HL-60/S4 (cell line): ENCODE measurements around the gene RALGAPA2.

Source experiments
- in situ Hi-C: fragments of 300-500 bp; cut with MboI; formaldehyde crosslinking; loops from 2 replicates; pipeline ENCODE4 v1.14.3; 2022; ENCODE audit warnings: low sequenced_read_pairs

The RALGAPA2 gene

DNA sequence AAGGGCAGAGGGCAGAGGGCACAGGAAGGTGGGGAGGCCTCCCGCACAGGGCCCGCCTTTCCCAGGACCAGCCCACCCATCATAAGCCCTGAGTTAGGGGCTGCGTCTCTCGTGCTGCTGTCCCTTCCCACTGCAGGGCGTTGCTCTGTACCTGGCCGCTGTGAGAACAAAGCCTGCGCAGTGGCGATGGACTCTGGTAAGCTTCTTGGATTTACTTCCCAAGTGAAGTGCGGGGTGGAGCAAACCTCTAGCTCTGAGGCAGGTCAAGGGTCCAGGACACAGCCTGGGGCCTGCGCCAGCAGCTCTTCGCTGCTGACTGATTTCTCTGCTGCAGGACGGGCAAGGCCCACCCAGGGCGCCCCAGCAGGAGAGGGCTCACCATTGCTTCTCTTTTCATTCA, 320.7 kb downstream of the RALGAPA2 start:
- in situ Hi-C loops: no loop called here

DNA sequence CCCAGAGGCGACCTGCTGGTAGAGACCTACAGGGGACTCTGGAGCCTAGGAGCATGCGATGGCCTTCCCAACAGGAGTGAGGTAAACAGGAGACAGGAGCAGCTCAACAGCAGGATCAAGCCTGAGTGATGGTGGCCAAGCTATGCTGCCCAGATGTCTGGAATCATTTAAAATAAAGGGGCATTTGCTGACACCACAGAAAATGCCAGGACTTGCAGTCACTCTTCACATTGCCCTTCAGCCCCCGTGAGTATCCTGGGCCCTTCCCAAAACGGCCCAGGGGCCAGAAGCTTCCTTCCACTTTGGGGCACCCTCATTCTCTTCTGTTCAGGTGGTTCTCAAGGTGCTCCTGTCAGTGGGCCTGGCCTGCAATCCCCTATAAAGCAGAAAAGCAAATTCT, 321.3 kb downstream of the RALGAPA2 start:
- in situ Hi-C loops: no loop called here

DNA sequence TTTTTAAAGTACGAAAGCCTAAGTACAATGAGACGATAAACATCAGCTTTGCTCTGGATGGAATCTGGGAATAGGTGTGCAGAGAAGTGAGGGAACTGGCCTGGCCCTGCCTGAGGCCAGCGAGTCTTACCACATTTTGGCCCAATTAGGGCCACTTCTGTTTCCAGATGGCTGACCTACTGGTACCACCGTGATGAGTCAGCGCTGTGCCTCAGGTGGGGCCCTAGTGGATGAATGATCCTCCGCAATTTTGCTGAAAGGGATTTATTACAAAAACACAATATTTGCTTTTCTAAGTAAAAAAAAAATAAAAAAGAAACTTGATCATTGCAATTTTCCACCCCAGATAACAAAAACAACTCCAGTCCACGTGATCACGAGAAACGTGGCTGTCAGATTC, 322.1 kb downstream of the RALGAPA2 start:
- in situ Hi-C loops: no loop called here

DNA sequence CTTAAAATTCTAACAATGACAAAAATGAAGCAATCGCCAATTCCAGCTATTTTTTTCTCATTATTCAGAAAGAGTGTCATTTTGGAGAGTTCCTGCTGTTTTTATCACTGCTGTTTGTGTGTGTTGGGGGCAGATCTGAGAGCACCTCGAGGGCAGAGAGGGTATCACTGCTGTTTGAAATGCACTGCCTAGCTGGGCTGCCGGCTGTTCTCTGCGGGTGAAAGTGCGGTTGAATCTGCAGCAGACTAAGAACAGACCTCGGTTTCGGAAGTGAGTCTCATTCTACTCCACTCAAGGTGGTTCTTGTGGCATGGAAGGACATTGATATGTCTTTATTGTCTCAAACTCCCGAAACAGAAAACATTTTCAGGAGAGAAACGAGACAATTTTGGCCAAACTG, 326.3 kb downstream of the RALGAPA2 start:
- in situ Hi-C loops: no loop called here

DNA sequence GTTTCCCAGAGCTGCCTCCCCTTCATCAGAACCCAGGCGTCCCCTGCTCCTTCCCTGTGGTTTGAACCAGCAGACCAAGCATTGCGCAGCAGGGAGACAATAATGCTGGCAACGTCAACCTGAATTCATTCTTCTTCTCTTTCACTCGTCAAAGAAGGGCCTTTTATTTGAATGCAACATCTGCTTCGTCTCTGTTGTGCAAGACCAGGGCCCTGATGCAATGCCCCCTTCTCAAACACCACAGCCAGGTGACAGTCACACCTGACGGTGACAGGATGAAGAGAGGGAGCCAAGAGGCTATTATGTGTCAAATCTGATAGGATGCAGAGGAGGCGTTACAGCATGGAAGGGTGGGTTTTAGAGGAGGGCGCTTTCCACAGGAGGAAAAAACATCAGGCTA, 336.6 kb downstream of the RALGAPA2 start:
- in situ Hi-C loops: no loop called here

DNA sequence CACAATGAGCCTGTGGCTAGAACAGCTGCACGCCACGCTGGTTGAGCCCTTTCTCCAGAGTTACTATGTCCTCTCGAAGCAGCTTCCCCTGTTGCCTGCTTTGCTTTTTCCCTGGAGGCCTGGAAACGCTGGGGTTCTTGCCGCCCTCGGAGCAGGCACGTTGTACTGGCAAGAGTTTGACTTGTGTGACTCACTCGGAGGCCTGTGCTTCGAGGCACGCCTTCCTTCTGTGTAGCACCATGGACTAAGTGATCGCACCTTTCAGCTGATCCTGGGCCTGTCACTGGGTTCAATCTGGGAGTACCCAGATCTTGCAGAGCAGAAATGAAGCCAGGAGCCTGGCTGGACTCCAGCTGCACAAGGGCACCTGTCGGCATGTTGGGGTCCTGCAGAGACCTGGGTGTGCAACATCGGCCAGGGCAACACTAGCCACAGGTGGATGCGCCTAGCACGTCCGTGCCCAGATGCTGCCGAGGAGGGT, 339.3 kb downstream of the RALGAPA2 start:
- in situ Hi-C loops: loop anchor here (25.0 kb wide), 1 partner anchor 189 kb away; no protein-coding TSS in a partner anchor

DNA sequence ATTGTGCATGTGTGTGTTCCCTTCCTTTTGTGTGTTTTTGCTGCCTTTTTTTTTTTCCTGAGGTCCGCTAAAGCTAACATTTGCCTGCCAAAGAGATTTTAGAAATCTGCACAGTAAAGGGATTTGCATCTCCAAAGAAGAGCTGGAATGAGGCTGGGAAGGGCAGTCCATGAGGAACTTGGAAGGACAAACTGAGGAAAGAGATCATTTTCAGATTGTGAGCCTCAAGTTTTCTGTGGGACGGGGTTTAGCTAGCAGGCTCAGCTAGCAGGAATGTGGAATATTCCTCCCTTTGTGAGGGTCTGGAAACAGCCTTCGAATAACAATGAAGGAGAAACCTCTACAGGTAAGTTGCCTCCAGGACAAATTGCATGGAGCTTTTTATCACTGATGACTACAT, 340.8 kb downstream of the RALGAPA2 start:
- in situ Hi-C loops: loop anchor here (25.0 kb wide), 1 partner anchor 191 kb away; no protein-coding TSS in a partner anchor

DNA sequence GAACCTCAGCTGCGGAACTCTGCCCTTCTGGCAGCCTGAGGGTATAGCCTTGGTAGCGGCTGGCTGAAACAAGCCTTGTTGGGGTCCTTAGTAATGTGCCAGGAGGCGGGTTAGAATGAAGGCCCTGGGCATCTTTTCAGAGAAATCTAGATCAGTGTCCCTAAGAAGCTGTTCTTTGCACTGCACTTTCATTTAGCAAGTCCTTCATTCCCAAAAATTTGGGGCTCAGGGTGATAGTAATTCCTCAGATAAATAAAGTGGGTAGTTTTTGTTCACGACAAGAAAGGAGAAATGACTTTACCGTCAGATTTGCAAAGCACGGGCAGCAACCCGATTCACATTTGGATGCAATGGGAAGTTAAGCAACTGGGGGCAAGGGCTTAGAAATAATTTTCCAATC, 341.4 kb downstream of the RALGAPA2 start:
- in situ Hi-C loops: loop anchor here (25.0 kb wide), 1 partner anchor 191 kb away; no protein-coding TSS in a partner anchor

DNA sequence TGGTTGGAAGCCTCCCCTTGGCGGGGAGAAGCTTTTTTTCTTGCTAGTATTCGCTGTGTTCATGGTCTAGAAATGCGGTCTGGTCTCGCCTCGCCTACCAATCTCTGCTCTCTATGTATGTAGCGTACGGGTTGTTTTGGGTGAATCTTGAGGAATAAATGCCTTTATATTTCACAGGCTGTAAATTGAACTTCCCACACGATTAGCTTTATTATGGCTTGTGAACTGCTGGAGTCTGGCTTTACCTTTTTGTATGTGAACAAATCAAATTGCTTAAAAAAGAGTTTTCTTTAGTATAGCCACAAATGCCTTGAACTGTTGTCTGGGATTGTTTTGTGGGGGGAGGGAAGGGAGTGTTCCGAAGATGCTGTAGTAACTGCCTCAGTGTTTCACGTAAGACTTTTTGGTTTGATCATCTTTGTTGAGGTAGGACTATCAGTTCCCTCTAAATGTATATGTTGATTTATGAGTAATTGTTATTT, 342.3 kb downstream of the RALGAPA2 start:
- in situ Hi-C loops: loop anchor here (25.0 kb wide), 1 partner anchor 192 kb away; no protein-coding TSS in a partner anchor

DNA sequence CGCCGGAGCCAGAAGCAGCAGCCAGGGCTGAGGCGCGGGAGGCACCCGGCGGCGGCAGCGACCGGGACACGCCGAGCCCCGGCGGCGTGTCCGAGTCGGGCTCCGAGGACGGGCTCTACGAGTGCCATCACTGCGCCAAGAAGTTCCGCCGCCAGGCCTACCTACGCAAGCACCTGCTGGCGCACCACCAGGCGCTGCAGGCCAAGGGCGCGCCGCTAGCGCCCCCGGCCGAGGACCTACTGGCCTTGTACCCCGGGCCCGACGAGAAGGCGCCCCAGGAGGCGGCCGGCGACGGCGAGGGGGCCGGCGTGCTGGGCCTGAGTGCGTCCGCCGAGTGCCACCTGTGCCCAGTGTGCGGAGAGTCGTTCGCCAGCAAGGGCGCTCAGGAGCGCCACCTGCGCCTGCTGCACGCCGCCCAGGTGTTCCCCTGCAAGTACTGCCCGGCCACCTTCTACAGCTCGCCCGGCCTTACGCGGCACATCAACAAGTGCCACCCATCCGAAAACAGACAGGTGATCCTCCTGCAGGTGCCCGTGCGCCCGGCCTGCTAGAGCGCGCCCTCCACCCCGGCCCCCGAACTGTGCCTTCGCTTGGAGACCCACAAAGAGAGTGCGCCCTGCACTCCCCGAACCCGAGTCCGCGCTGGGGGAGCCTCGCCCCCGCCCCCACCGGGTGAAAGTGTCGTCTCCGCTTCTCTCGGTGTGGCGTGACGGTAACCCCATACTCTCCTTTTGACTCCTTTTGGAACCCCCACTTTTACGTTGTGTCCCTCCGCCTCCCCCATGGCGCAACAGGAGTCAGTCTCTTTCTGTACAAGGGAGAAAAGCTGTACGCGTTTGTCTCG, 343.0 kb downstream of the RALGAPA2 start:
- in situ Hi-C loops: loop anchor here (25.0 kb wide), 1 partner anchor 193 kb away; no protein-coding TSS in a partner anchor

DNA sequence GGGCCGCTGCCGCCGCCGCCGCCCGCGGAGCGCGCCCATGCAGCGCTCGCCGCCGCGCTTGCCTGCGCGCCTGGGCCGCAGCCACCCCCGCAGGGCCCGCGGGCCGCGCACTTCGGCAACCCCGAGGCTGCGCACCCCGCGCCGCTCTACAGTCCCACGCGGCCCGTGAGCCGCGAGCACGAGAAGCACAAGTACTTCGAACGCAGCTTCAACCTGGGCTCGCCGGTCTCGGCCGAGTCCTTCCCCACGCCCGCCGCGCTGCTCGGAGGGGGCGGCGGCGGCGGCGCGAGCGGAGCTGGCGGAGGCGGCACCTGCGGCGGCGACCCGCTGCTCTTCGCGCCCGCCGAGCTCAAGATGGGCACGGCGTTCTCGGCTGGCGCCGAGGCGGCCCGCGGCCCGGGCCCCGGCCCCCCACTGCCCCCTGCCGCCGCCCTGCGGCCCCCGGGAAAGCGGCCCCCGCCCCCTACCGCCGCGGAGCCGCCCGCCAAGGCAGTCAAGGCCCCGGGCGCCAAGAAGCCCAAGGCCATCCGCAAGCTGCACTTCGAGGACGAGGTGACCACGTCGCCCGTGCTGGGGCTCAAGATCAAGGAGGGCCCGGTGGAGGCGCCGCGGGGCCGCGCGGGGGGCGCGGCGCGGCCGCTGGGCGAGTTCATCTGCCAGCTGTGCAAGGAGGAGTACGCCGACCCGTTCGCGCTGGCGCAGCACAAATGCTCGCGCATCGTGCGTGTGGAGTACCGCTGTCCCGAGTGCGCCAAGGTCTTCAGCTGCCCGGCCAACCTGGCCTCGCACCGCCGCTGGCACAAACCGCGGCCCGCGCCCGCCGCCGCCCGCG, 343.8 kb downstream of the RALGAPA2 start:
- in situ Hi-C loops: loop anchor here (25.0 kb wide), 1 partner anchor 194 kb away; no protein-coding TSS in a partner anchor

DNA sequence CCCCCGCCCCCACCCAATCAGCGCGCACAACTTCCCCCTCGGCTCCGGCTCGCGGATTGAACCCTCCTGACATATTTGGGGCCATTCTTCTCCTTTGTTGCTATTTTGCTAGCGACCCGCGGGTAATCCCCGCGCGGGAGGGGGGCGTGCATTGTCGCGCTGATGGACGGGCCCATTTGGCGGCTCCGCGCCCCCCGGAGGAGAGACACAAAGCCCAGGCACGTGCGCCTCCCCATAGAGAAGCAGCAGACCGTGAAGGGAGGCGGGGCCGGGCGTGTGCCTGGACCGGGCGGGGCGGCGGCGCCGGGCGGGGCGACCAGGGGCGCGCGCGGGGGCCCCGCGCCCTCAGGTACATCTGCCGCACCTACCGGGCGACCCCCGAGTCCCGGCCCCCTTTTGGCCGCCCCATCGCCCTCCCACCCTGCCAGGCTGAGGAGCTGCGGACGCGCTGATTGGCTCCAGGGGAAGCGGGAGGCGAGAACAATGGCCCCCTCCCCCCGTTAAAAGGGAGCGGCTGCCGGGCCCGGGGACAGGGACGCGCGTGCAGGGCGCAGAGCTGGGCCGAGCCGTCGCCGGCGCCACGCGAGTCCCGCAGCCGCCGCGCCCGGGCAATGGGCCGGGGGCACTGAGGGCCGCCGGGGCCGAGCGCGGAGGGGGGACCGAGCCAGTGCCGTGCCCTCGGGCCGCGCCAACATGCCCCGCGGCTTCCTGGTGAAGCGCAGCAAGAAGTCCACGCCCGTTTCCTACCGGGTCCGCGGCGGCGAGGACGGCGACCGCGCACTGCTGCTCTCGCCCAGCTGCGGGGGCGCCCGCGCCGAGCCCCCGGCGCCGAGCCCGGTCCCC, 344.6 kb downstream of the RALGAPA2 start, which contains the start of gene INSM1:
TSS of gene INSM1 (plus strand) at position 530 of the 843 bp plus-strand sequence. CDS start at position 694, 164 bp downstream.
- in situ Hi-C loops: loop anchor here (25.0 kb wide), 1 partner anchor 195 kb away; no protein-coding TSS in a partner anchor

DNA sequence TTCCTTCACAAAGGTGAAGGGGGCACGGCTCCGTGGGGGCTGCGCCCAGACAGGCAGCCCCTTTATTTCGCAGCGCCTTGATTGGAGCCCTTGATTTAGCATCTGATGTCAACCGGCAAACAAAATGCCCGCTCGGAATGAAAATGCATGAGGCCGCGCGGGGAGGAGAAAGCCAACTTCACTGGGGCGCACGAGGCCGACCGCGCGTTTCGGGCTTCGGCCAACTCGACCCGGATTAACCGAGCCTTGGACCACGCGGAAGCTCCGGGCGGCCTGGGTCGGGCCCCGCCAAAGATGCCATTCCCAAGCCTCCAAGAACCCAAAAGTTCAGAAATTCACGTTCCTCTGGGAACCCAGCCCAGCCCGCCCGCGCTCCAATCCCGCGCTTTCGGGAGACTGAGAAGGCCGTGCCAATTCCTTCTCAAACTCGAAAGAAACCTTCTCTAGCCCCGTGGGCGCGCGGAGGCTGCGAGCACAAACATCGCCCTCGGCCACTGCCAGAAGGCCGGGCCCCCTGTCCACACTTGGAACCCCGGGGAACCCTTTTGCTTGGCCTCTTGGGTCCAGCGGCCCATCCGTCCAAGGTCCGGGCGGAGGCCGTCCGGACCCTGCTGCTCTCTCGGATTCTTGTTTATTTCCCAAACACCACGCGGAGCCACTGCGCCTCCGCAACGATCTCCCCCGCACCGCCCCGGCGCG, 345.4 kb downstream of the RALGAPA2 start:
- in situ Hi-C loops: loop anchor here (25.0 kb wide), 1 partner anchor 195 kb away; no protein-coding TSS in a partner anchor

DNA sequence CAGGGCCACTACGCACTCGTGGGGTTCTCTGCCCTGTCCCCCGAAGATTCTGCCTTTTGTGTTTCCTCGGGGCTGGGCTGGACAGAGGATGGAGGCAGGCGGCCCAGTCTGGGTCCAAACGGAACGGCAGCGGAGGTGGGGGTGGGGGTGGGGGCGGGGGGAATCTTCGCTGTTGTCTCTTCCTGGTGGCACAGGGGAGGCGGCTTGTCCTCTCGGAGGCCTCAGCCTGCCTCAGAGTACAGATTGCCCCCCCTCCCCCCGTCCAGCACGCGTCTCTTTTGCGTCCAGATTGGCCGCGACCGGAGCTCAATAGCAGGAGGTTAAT, 345.9 kb downstream of the RALGAPA2 start:
- in situ Hi-C loops: loop anchor here (25.0 kb wide), 1 partner anchor 196 kb away; no protein-coding TSS in a partner anchor

DNA sequence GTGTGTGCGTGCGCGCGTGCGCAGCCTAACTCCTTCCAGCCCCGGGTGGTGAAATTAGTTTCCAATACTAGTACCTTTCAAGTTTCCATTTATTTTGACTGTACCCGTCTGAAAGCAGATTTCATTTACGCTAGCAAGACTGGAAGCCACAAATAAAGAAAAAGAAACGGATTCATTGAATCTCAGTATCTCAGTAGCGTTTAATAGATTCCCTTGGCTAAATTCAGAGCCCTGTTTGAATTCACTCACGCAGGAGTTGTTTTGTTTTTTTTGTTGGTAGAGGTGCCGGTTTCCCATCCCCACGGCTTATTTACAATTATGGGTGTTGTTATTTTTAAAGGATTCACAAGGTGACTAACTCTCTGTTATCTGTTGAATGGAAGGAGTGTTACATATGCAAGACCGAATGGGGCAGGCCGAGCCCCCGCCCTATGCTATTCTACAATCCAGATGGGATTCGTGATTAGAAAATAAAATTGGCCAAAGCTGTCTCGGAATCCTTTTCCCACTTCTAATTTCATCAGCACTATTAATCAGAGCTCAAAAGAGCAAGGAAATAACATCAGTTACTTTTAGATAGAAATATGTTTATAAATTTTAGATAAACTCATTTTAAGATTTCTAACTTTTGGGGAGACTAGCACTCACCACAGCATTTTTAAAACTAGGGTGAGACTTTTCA, 346.8 kb downstream of the RALGAPA2 start:
- in situ Hi-C loops: loop anchor here (25.0 kb wide), 1 partner anchor 197 kb away; no protein-coding TSS in a partner anchor

DNA sequence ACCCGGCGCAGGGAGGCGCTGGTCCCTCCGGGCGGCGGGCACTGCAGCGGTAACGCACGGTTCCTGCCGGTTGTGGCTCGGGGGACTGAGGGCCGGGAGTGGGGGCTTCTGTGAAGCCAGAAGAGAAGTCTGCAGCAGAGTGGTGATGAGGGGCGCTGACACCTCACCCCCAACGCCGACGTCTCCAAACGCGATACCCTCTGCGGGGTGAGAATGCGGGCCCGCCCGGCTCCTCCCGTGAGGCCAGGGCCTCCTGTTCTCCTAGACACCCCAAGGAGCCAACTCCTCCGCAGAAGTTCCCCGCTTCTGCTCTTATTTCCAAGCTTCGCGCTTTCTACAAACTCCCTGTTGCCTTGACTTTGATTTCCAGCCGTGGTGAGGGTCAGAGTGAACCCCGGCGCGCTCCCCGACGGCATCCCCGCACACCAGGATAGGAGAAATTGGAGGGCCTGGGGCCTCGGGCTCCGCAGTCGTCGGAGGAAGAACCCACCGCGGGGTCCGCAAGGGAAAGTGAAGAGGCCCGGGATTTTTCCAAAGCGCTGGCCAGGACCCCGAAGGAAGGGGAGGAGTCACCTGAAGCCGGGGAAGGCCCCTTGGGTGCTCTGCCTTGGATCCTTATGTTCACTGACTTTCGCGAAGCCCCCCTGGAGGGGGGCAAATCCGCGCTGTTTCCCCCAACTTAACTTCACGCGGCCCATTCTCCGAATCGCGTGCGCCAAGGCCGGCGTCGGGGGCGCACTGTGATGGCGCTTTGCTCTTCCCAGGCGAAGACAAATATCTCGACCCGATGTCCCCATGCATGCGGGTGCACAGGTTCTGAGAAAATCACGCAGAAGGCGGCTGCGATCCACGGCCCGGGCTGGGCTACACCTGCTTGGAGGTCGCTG, 347.6 kb downstream of the RALGAPA2 start:
- in situ Hi-C loops: loop anchor here (25.0 kb wide), 1 partner anchor 197 kb away; no protein-coding TSS in a partner anchor

DNA sequence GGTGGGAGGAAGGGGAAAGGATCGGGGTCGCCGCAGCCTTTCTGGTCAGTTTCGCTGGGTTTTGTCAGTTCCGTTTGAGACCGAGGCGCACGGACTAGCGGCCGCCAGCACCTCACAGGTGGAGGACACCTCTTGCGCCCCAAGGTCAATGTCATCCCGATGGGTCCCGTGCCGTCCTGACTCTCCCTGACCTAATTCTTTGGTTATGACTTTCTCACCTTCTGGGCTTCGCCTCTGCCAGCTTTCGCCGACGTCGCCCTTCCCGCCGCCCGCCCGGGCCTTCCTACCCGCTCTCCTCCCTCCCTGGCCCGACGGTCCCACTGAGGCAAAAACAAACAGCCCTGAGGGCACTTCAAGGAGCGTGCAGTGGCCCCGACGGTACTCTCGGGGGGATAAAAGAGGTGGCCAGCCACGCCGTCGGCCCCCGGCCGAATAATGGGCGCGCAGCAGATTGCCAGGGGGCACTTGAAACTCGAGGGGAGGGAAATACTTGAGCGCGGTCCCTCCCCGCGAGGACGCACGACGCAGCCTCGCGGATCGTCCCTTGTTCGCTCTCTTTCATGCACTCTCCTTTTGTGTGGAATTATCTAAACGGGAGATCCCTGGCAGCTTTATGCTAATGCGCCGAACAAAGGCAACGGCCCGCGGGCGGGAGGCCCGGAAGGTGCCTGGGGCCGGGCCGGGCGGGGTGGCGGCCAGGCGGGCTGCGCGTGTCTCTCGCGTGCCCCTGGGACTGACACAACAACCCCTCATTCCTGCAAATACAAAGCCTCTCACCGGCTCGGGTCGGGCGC, 348.4 kb downstream of the RALGAPA2 start:
- in situ Hi-C loops: loop anchor here (25.0 kb wide), 1 partner anchor 198 kb away; no protein-coding TSS in a partner anchor
